RWPE1 (cell line): ENCODE data around the gene CRYL1.

Experiments used
- CTCF ChIA-PET: fragments of 350-600 bp; sonication (Branson Sonifier 250); formaldehyde crosslinking; extraction: SDS; loops from one replicate; lab custom pipeline; 2021; lab: Yijun Ruan, JAX
- POLR2A ChIA-PET: fragments of 400-600 bp; formaldehyde crosslinking; extraction: SDS; loops from one replicate; lab custom pipeline; 2020; ENCODE audit warnings: antibody characterized with exemption; ENCODE audit not compliant: low non-redundant PET; lab: Yijun Ruan, JAX
- DNase-seq: peaks from one replicate; pipeline ENCODE4 v3.0.0; 2012; ENCODE audit warnings: low spot score
- H3K27ac ChIP-seq: fragments of 450-650 bp; 2 replicates; pipeline ENCODE4 v1.5.1; 2017
- TF ChIP-seq, protein P1 (sequence below): fragments of 450-650 bp; conservative IDR thresholded peaks from 2 replicates; pipeline ENCODE4 v1.5.1; 2017; ENCODE audit warnings: low read depth, mild to moderate bottlenecking

CRYL1 gene

DNA sequence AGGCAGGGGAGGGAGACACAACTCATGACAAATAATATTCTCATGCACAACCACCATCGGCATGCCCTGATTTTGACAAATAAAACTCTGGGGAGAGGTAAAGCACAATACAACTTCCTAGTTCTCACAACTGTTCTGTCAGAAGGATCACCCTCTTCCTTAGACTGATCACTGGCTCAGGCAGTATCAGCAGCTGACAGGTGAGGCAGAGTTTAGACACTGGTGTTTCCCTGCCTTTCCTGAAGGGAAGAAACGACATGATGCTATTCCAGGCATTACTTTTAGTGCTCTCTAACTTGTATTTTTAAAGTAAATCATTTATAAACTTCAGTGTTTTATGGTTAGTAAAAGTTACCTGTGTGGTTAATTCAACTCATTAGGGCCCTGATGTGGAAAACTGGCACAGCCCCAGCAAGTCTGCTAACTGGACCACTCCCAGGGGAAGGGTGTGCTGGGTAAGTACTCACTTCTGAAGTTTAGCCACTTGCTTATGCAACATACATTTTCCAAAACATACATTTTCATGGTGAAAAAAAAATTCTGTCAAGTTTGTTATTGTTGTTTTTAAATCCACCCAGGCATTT is 82.8 kb downstream of the CRYL1 start:
- CTCF ChIA-PET, result interaction anchor here (0.6 kb wide), 2 partner anchors 69 to 125 kb away, joined by 3 to 5 read pairs; no protein-coding TSS in a partner anchor
- POLR2A ChIA-PET, result no interaction called here
- TF ChIP-seq, protein P1, sequence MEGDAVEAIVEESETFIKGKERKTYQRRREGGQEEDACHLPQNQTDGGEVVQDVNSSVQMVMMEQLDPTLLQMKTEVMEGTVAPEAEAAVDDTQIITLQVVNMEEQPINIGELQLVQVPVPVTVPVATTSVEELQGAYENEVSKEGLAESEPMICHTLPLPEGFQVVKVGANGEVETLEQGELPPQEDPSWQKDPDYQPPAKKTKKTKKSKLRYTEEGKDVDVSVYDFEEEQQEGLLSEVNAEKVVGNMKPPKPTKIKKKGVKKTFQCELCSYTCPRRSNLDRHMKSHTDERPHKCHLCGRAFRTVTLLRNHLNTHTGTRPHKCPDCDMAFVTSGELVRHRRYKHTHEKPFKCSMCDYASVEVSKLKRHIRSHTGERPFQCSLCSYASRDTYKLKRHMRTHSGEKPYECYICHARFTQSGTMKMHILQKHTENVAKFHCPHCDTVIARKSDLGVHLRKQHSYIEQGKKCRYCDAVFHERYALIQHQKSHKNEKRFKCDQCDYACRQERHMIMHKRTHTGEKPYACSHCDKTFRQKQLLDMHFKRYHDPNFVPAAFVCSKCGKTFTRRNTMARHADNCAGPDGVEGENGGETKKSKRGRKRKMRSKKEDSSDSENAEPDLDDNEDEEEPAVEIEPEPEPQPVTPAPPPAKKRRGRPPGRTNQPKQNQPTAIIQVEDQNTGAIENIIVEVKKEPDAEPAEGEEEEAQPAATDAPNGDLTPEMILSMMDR, result no peak
- H3K27ac ChIP-seq, result no peak overlapping the region; the same call in 1 of the 2 replicates
- no peak for DNase-seq

DNA sequence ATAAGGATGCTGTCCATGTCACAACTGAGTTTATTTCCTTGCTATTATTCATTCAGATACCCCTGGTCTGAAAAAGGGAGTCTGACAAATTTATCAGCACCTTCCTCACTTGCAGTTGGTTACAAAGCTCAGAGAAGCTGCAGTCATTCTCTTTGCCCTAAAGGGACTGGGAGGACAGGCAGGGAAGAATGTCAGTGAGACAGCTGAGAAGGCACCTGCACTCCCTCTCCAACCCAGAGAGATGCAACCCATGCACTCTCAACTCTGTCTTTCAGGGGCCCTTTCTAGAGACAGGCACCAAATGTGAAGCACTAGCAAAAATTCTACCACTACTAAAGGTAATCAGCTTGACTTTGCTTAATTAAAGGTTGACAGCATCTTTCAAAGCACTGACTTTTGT is 83.3 kb downstream of the CRYL1 start:
- no peak overlapping the region for H3K27ac ChIP-seq
- ChIA-PET POLR2A (no interaction called here), CTCF (no interaction called here)
- no peak for DNase-seq
- TF ChIP-seq, protein P1, result no peak

DNA sequence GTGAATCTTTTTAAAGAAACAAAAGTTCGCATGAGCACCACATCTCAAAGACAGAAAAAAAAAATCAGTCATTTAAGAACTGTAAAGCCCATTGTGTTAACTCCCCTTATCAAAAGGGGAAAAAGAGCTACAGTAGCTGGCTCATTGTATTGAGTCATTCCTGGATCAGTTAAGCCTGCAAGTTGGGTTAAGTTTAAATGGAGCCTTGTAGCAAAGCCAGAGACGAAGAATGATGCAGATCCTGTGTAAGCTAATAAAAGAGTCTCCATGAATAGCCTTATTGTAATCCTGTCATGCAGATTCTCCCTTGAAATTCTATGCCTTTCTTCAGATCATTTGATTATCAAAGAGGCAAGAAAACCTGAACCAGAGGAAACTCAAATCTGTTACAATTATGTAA is 83.8 kb downstream of the CRYL1 start:
- CTCF ChIA-PET, result no interaction called here
- peak; percentile 31 for DNase-seq
- TF ChIP-seq, protein P1, result no peak
- H3K27ac ChIP-seq, result no peak overlapping the region
- POLR2A ChIA-PET, result no interaction called here

DNA sequence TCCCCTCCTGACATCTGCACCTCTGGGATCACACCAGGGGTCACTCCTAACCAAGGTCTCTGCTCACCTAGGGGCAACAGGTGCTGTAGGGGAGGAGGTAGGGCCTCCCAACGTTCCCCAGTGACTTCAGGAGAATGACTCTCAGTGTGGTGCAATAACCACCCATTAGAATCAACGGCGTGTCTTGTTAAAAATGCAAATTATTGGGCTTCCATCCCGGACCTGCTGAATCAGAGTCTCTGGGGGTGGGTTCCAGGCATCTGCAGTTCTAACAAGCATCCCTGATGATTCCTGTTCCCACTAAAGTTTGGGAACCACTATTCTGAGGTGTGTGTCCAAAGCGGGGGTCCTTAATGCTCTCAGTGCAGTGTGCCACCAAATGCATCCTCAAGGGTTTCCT is 84.6 kb downstream of the CRYL1 start:
- ChIA-PET CTCF (no interaction called here), POLR2A (no interaction called here)
- TF ChIP-seq, protein P1, result no peak
- no peak overlapping the region for H3K27ac ChIP-seq
- no peak for DNase-seq

DNA sequence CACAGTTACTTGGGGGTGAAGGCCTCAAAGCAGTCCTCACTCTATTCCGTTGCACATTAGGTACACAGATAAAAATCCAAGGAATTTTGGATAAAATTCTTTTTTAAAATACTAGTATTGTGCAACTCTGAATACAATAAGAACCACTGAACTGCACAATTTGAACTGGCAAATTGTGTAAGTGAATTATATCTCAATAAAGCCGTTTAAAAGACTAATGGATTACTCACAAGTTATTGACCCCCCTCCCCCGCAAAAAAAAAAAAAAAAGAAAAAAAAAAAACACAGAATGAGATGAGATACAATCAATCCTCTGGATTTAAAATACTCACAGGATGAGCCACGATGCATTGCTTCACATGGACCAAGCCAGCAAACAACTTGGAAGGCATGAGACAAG is 86.4 kb downstream of the CRYL1 start:
- ChIA-PET POLR2A (no interaction called here), CTCF (no interaction called here)
- no peak overlapping the region for H3K27ac ChIP-seq
- no peak for DNase-seq
- TF ChIP-seq, protein P1, result no peak

DNA sequence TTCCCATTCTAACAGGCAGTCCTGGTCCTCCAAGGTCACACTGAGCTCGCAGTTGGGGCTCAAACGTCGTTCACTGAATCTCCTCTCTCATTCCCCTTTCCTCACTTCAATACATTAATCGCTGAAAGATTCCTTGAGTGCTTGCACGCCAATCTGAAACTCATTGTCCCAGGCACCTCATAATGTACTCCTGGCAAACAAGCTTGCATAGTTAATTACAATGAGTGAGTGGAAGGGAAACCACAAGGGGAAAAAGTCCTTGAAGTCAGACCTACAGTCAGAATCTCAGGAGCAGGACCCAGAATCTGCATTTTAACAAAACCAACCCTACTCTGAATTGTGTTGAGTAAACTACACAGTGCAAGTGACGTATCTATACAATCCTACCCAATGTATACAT is 86.9 kb downstream of the CRYL1 start:
- POLR2A ChIA-PET, result no interaction called here
- TF ChIP-seq, protein P1, result no peak
- no peak for DNase-seq
- peak overlapping the region; percentile 14; the same call in 1 of the 2 replicates for H3K27ac ChIP-seq
- CTCF ChIA-PET, result interaction anchor here (0.6 kb wide), 1 partner anchor 469 kb away, joined by 6 read pairs; no protein-coding TSS in a partner anchor
